ENCODE results near the gene NOP14. TPM values are rescaled to one million over a fixed set of nuclear protein-coding genes. Genes with fewer than 3 reads are reported as not detected.

The NOP14 gene
- total and polyA plus RNA-seq, 2 donors (not counting 3 experiments of a cell fraction or from before 2014, with no cell fraction given), result 9.5 to 45.2 TPM

DNA sequence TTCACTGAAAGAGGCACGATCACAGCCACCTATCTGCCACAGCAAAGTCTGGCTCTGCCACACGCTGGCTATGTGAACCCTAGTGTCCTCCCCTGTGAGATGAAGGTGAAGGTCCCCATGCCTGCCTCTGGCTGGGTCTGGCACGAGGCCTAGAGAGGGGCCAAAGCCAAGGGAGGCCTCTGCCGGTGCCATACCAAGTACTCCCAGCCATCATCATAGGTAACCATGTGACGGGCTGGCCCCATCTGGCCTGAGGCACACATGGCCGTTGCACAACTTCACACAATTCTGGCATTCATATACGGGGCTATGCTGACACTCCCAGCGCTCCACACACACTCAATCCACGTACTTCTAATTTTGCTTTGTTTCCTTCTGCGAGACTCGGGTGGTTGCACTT, 15.3 kb downstream of the NOP14 start:
- no TSS peak for BruUV-seq (replicated peaks)
- Histone ChIP-seq H3K9me1 (replicated peaks; ENCODE audit: control insufficient read depth, extremely low read depth, insufficient read depth, low read length) (no peaks in the 10 kb centered on the region), H3K4me1 (ENCODE audit: control insufficient read depth, extremely low read depth, insufficient read depth, low read length) (no peaks in the 10 kb centered on the region), H4K20me1 (replicated peaks; ENCODE audit: control insufficient read depth, extremely low read depth, insufficient read depth, low read length) (no peaks in the 10 kb centered on the region), H3K79me2 (ENCODE audit: control insufficient read depth, insufficient read depth, low read length) (peaks cover 2% of the 10 kb centered on the region), H3K4me2 (ENCODE audit: insufficient read depth, low read length) (no peak overlapping the region), H3K9ac (replicated peaks; ENCODE audit: extremely low read depth, insufficient read depth, low read length) (no peak overlapping the region), H2AFZ (ENCODE audit: low read depth, low read length) (no peak overlapping the region), H3K9me3 (replicated peaks; ENCODE audit: control insufficient read depth, insufficient read depth, low read length) (no peaks in the 10 kb centered on the region), H3K27ac (ENCODE audit: insufficient read depth, low read depth, low read length) (no peak overlapping the region), H3K4me3 (replicated peaks in 1 of 3; ENCODE audit: insufficient read depth in 1 of 3, low read depth in 1 of 3, low read length in 3 of 3) (no peak overlapping the region), H3K27me3 (ENCODE audit: control insufficient read depth in 2 of 2, insufficient read depth in 2 of 2, low read length in 2 of 2) (no peaks in the 10 kb centered on the region), H3K36me3 (ENCODE audit: control insufficient read depth in 2 of 2, extremely low read depth in 1 of 2, insufficient read depth in 2 of 2, low read length in 2 of 2) (peaks cover 33 to 61% of the 10 kb centered on the region in 2 experiments)
- no peak for TF ChIP-seq JUN (IDR thresholded peaks at IDR 0.05; ENCODE audit: borderline replicate concordance, insufficient read depth, insufficient read length, low read depth)
- no peak for TF ChIP-seq FOS (IDR thresholded peaks at IDR 0.05; ENCODE audit: borderline replicate concordance, insufficient read depth, low read length)
- no peak for TF ChIP-seq MYC (IDR thresholded peaks at IDR 0.05; ENCODE audit: low read depth, low read length)
- TF ChIP-seq GATA2 (IDR thresholded peaks at IDR 0.05; ENCODE audit: insufficient read depth, insufficient read length, low read depth, low read length), result no peak
- no peak for TF ChIP-seq EZH2 (IDR thresholded peaks at IDR 0.05; ENCODE audit: borderline replicate concordance, low read depth, low read length, severe bottlenecking)
- TF ChIP-seq, protein P1, sequence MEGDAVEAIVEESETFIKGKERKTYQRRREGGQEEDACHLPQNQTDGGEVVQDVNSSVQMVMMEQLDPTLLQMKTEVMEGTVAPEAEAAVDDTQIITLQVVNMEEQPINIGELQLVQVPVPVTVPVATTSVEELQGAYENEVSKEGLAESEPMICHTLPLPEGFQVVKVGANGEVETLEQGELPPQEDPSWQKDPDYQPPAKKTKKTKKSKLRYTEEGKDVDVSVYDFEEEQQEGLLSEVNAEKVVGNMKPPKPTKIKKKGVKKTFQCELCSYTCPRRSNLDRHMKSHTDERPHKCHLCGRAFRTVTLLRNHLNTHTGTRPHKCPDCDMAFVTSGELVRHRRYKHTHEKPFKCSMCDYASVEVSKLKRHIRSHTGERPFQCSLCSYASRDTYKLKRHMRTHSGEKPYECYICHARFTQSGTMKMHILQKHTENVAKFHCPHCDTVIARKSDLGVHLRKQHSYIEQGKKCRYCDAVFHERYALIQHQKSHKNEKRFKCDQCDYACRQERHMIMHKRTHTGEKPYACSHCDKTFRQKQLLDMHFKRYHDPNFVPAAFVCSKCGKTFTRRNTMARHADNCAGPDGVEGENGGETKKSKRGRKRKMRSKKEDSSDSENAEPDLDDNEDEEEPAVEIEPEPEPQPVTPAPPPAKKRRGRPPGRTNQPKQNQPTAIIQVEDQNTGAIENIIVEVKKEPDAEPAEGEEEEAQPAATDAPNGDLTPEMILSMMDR (IDR thresholded peaks at IDR 0.05; ENCODE audit: extremely low read depth in 1 of 2, insufficient read depth in 1 of 2, low read depth in 1 of 2, low read length in 2 of 2), result no peak
- TF ChIP-seq, protein P2, sequence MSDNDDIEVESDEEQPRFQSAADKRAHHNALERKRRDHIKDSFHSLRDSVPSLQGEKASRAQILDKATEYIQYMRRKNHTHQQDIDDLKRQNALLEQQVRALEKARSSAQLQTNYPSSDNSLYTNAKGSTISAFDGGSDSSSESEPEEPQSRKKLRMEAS (IDR thresholded peaks at IDR 0.05; ENCODE audit: insufficient read depth, insufficient read length), result no peak
- no peak for TF ChIP-seq POLR2A (IDR thresholded peaks at IDR 0.05; ENCODE audit: low read depth, low read length)
- no peak for TF ChIP-seq POLR2AphosphoS5 (IDR thresholded peaks at IDR 0.05; ENCODE audit: insufficient read depth, low read depth, low read length)
- no peak for FAIRE-seq
- POLR2A ChIA-PET, result no interaction called here
- dilution Hi-C loops (cut with MboI; ENCODE audit: extremely low pct_ligation_motif_present, low sequenced_read_pairs) (no loop called here), intact Hi-C loops (cut with micrococcal nuclease) (no loop called here)
- CTCF ChIA-PET, result interaction anchor here (1.1 to 3.0 kb wide), 3 partner anchors 13 to 76 kb away, joined by 3 to 21 read pairs (median 3); partner anchors contain the start of genes GRK4 and NOP14
- DNase-seq (ENCODE audit: low read depth, low spot score), result no peak

All from endothelial cell of umbilical vein (primary cell).